Peyer's patch (tissue), 4 donors: ENCODE results near the gene HSPBP1.

ENCODE experiments used
- CTCF ChIP-seq, 6 experiments: fragments of 450-650 bp in 4 of 6; fragments of 200-600 bp in 2 of 6; sonication (generic) in 1 of 6; IDR thresholded peaks; one replicate each; pipeline ENCODE4 v1.5.1; 2017 to 2019; ENCODE audit warnings: antibody characterized with exemption in 6 of 6, mild to moderate bottlenecking in 3 of 6, moderate library complexity in 1 of 6
- POLR2A ChIP-seq, 2 donors: fragments of 450-650 bp; IDR thresholded peaks; one replicate each; pipeline ENCODE4 v1.5.1; 2017; ENCODE audit warnings: antibody characterized with exemption in 2 of 2, mild to moderate bottlenecking in 2 of 2, moderate library complexity in 2 of 2

- TF ChIP-seq CTCF (IDR thresholded peaks at IDR 0.05) = no peak
- no peak for TF ChIP-seq POLR2A (IDR thresholded peaks at IDR 0.05)
Observed at GRCh38 chr19:55319785-55320184, 39.9 kb upstream of the HSPBP1 start.
